Embryonic facial prominence (tissue), 1 donor: ENCODE data around the gene MTARC2.
"Not testable (repeated sequence)": the region's sequence is repeated elsewhere in the genome, so short reads cannot be mapped to it uniquely, and the experiment has no call there.

Source experiments
- DNase-seq: peaks from one replicate; pipeline ENCODE4 v3.0.0-alpha.2; 2016; ENCODE audit errors: extremely low spot score

Gene MTARC2

DNA sequence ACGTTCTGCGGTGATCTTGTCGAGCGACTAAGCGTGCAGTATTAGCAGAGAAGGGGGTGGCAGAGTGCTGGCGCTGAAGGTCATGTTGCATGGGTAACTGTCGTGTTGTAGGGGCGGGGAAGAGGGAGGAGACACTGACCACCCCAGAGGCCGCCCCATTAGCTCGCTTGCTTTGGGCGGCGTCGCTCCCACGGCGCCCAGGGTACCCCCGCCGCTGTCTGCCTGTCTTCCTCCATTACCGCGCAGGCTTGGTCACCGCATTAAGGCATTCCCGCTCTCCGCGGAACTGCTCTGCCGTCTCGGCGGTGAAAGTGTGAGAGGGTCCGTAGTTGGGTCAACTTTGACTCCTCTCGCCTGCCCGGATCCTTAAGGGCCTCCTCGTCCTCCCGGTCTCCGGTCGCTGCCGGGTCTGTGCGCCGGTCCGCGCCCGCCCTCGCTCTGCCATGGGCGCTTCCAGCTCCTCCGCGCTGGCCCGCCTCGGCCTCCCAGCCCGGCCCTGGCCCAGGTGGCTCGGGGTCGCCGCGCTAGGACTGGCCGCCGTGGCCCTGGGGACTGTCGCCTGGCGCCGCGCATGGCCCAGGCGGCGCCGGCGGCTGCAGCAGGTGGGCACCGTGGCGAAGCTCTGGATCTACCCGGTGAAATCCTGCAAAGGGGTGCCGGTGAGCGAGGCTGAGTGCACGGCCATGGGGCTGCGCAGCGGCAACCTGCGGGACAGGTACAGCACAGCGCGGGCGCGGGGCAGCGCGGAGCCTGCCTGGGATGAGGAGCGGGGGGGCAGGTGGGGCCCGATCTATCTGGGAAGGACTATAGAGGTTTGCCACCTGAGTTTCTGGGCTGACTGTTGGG is at the start of gene MTARC2:
Gene MTARC2 (plus strand): TSS at position 234 of the 846 bp plus-strand sequence. CDS start 210 bp downstream, at position 444.
- DNase-seq, result no peak

- no peak for DNase-seq
These were observed 49.5 kb upstream of the MTARC2 start for GRCh38 chr1:220698607-220699016.

DNA sequence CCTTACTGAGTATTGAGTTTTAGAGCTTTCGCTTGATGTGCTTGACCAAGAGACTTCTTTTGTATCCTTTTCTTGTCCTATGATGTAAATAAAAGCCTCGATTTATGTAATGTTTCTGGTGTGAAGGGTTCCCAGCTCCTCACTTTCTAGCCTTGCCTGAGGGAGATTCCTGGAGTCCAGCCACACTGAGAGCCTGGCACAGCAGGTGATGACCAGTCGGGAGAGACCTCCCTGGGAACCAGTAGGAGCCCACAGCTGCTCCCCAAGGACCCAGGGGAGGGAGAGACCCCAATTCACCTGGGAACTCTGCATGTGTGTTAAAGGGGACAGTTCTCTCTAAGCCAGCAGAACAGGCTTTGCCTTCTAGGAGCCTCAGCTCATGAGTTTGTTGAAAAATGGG is 49.1 kb upstream of the MTARC2 start:
- no peak for DNase-seq

- DNase-seq, result no peak
These were observed 47.5 kb upstream of the MTARC2 start for GRCh38 chr1:220700556-220701179.

DNA sequence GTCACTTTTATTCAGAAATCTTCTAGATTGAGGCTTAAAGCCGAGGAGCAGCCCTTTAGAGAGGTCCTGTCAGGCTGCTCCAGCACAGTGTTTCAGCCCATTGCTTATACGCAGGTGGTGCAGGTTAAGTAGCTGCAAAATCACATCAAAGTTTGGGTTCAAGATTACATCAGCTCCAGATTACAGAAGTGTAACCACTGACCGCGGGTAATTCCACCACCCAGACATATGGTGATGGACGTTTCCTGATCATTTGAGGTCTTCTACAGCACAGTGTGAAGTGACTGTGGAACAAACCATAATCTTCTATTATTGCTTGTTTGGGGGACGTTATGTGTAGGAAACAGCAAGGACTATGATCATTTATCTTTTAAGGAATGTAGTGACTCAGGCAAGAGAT is 46.1 kb upstream of the MTARC2 start:
- no peak for DNase-seq

DNA sequence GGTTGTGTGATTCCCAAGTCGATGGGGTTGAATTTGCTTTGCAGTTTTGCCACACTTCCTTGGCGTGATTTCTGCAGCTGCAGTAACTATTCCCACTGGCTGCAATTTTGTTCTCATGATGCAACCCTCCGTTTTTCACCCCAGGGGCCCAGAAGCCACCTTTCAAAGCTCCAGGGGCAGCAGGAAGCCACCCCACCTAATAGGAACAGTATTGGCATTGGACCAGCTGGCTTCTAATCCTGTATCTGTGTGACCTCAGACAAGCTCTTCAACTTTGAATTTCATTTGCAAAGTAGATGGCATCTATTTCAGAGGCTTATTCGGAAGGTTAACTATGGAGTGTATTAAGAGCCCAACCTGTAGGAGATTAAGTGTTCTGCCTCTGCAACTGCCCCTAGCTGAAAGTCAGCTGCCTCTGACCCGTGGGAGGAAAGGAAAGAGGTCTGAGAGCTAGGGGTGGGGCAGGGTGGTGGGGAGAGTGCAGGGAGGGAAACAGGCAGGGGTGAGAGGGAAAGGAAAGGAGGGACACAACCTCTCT is 45.3 kb upstream of the MTARC2 start:
- no peak for DNase-seq

- DNase-seq, result no peak
These were observed 44.8 kb upstream of the MTARC2 start for GRCh38 chr1:220703305-220703704.

DNA sequence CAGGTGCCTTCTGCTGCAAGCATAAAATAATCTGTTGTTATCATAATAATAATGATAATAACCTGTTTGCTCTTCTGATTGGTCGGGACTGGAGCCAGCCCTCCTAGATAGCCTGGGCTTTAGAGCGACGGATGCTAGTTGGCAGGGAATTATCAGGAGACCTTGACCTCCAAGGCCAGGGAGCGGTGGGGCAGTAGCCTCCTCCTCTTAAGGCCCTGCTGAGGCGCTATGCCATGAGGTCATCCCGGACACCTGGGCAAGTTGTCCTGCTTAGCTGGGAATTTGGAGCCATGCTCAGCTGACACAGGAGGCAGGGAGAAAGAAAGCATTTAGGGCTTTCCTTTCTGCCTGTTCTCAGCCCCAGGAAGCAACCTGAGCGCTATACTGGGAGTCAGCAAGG is 42.3 kb upstream of the MTARC2 start:
- DNase-seq, result no peak

DNA sequence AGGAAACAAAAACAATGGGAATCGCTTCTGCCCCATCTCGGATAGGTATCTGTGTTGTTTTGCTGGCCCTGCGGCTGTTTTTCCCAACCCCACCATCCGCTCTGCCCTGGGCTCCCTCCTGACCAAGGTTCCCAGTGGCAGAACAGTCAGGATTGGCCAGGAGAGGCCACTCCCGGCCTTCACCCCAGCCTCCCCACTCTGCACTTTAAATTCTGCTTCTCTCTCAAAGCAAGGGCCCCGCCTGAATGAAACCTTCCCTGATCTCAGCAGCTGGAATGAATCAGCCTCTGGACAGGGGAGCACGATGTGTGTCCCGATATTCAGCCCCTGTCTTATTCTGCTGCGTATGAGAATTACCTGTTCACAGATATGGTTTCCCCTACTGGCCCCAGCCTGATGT is 41.6 kb upstream of the MTARC2 start:
- DNase-seq, result no peak

GRCh38 chr1:220707160-220707559 is 41.0 kb upstream of the MTARC2 start:
- DNase-seq, result no peak

DNA sequence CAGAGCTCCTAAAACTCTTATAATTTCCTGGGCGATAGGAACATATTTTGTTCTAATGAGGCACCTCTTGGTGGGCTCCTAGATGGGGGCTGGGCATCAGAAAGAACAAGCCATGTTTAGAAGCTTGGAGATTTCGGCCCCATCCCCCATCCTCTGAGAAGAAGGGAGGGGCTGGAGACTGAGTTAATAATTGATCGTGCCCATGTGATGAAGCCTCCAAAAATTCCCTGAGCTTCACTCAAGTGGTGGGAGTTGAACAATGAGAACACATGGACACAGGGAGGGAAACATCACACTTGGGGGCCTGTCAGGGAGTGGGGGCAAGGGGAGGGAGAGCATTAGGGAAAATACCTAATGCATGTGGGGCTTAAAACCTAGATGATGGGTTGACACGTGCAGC is 39.9 kb upstream of the MTARC2 start:
- no peak for DNase-seq

DNA sequence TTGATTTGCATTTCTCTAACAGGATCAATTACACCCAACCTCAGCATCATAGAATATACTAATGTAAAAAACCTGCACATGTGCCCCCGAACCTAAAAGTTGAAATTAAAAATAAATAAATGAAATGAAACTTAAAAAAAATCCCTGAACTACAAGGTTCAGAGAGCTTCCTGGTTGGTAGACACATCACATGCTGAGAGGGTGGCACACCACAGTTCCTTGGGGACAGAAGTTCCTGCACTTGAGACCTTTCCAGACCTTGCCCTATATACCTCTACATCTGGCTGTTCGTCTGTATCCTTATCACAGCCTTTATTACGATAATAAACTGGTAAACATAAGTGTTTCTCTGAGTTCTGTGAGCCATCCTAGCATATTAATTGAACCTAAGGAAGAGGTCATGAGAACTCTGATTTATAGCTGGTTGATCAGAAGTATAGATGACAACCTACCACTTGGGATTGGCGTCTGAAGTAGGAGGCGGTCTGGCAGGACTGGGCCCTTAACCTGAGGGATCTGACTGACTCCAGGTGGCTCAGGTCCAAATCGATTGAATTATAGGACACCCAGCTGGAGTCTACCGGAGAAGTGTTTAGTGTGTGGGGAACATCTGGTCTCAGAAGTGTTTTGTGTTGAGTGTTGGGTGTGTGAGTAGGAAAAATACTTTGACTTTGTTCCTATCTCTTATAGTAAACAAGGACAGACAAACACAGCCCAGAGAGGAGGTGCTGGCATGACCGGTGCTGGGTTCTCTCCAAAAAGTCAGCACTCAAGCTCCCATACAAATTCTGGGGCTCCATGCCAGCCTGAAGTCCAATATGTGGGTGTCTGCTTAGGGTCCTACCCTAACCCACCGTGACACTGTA is 39.0 kb upstream of the MTARC2 start:
- no peak for DNase-seq

- DNase-seq, result no peak
These were observed 37.8 kb upstream of the MTARC2 start for GRCh38 chr1:220710333-220710732.

DNA sequence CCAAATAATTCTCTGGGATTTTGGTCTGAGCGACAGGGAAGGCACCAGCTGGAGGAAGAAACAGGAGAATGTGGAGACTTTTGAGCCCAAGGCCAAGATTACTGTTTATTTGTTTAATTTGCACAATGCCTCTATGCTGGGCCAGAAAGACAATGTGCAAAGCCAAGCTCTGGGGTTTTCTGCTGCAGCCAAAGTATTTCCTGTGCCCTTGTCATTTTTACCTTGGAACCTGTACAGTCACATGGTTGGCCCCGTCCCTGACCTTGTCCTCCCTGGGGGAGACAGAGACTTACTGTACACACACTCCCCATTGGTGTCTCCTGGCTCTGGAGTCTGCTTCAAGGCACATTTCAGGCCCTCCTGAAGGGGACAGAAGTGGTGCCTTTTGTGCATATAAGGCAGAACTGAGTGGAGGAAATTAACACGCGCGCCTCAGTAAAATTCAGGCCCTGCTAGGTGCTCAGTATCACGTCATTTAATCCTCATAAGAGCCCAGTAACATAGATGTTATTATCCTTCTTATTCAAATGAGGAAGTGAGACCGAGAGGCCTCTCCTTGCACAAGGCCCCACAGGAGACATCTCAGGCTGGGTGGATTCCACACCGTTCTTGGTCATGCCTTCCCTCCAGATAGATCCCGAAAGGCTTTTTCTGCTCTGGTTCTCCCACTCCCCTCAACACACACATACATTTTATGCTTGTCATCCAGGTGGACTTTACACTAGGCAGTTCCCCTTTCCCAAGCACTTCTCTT is 36.9 kb upstream of the MTARC2 start:
- DNase-seq, result no peak

DNA sequence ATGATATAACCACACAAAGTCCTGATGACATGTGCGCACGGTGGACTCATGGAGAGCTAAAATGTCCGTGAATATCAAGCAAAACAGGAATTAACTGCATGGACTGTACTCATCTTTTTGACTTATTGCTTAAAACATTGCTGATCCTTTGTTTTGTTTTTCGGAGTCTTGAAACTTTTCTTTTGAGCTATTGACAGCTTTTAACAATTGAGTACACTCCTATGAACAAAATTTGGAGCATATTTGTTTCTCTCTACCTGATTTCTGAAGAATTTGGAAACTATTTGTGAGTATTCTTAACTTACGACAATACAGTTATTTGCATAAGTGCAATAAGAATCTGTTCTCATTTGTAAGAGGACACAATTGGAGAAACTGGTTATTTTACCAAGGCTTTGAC is 32.1 kb upstream of the MTARC2 start:
- not testable (repeated sequence) for DNase-seq

DNA sequence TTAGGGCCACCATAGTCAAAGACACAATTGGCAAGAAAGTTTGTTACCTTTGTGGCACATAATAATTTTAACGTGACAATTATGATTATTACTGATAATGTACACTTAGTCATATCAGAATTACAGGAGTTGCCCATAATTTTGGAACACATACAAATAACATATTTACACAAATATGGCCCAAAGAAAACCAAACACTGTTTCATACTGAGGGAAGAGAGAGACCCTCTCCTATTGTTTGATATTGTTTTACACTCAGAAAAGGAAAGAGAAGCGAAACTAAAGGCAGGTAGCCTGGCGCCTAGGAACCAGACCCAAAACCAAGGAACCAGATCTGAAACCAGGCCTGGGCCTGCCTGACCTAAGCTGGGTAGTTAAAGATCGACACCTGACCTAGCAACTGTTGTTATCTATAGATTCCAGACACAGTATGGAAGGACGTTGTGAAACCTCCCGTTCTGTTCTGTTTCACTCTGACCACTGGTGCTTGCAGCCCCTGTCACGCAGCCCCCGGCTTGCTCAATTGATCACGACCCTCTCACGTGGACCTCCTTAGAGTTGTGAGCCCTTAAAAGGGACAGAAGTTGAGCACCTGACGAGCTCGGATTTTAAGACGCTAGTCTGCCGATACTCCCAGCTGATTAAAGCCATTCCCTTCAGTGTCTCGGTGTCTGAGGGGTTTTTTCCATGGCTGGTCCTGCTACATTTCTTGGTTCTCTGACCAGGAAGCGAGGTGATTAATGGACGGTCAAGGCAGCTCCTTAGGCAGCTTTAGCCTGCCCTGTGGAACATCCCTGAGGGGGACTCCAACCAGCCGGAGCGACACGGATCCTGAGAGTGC is 30.1 kb upstream of the MTARC2 start:
- DNase-seq, result no peak

GRCh38 chr1:220721266-220721665 is 26.9 kb upstream of the MTARC2 start:
- not testable (repeated sequence) for DNase-seq

- DNase-seq, result no peak
These were observed 21.5 kb upstream of the MTARC2 start for GRCh38 chr1:220726634-220727033.

- DNase-seq, result no peak
These were observed 20.6 kb upstream of the MTARC2 start for GRCh38 chr1:220727519-220727918.

GRCh38 chr1:220730486-220730885 is 17.6 kb upstream of the MTARC2 start:
- no peak for DNase-seq
